HG02870 (cell line): ENCODE results near the gene RCN1.
"Not testable (repeated sequence)": the region's sequence is repeated elsewhere in the genome, so short reads cannot be mapped to it uniquely, and the experiment has no call there.

ENCODE experiments used
- ATAC-seq: cut with Tn5 transposase; IDR thresholded peaks from one replicate; pipeline ENCODE4 v1.9.1; 2021; ENCODE audit warnings: mild to moderate bottlenecking, moderate library complexity; ENCODE audit not compliant: unreplicated experiment

RCN1 gene

DNA sequence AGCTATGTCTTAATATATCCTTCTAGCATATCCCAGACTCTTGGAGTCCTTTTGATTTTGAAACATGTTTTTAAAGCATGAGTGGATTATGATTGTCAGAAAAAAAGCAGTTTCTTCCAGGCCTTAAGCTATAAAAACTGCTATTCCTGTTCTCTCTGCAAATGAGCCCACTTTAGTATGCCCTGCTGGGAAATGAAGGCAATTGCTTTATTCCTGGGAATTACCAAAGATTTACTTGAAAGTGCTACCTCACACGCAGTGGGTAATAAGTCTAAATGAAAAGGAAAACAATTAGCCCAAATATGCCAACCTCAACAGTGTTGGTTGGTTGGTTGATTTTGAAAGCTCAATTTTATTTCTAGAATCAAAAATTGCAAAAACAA is 17.2 kb upstream of the RCN1 start:
- no peak for ATAC-seq

DNA sequence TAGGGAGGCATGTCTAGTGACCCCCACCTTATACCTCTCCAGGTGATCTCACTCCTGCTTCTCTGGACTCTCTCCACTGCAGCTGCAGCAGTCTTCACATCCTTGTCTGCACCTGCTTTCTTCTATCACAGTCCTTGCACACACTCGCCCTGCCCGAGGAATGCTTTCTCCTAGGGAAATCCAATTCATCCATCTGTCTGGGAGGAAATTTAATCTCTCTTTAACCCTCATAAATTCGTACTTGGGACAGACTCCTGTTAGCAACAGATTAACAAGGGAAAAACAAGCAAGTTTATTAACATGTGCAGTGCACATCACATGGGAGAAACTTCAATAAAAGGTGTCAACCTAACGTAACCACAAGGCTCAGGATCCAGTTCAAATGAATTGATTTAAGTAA is 11.3 kb upstream of the RCN1 start:
- ATAC-seq, result no peak

- no peak for ATAC-seq
Measured at GRCh38 chr11:32080361-32080980, 10.4 kb upstream of the RCN1 start.

- peak; percentile 62 for ATAC-seq
Measured at GRCh38 chr11:32081129-32081641, 9.7 kb upstream of the RCN1 start.

DNA sequence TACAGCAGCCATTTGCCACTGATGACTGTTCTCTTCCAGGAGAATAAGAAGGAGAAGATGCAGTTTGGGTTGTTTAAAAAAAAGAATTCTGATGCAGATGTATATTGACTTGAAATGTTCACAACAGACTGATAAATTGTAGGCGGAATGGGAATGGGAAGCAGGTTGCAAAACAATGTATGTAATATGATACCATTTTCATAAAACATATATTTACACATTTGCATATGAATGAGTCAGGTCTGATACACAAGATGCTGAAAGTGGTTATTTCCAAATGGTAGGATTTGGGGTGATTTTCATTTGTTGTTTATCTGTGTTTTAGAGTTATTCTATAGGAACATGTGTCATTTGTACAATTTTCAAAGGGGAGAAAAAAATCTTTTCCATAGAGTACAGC is 9.0 kb upstream of the RCN1 start:
- ATAC-seq, result no peak

DNA sequence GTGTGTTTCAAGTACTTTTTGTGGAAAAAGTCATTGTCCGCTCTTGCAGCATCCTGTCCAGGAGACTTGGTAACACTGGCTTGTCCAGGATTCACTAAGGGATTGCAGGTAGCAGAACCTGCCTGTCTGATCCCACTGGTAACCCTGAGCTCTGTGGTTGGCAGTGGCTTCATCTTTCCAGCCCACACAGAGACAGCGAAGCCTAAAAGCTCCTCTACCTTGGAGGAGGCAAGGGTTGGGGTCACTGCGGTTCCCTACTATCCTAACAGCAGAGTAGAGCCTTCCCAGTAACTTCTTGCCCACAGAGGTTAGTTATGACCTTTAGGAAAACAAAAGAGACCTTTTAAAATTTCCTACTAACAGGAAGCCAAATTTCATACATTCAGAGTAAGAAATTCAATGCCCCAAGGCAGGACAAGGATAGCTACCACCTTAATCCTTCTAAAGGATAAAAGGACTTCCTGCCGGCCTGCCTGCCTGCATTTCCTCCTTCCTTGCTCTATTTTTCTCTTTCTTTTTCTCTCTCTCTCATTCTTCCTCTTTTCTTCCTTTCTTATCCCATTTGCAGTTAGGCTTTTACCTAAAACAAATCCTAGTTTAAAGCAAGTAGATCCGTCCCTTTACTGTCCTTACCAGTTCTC is 8.4 kb upstream of the RCN1 start:
- ATAC-seq, result no peak

DNA sequence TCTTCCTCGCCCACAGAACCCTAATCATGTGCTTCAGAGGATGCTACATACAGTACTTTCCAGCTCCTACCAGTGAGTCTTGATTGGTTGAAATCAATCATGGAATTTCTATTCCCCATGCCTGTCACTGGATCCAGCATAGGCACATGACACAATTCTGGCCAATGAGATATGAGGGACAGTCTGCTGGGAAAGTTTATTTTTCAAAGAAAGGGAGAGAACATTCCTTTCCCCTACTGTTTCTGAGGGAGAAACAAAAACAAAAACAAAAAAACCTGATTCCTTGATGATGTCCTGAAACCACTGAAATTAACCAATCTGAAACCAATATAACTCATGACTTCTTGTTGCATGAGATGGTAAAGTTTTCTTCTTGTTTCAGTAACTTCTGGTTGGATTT is 3.3 kb upstream of the RCN1 start:
- ATAC-seq, result peak; percentile 0

DNA sequence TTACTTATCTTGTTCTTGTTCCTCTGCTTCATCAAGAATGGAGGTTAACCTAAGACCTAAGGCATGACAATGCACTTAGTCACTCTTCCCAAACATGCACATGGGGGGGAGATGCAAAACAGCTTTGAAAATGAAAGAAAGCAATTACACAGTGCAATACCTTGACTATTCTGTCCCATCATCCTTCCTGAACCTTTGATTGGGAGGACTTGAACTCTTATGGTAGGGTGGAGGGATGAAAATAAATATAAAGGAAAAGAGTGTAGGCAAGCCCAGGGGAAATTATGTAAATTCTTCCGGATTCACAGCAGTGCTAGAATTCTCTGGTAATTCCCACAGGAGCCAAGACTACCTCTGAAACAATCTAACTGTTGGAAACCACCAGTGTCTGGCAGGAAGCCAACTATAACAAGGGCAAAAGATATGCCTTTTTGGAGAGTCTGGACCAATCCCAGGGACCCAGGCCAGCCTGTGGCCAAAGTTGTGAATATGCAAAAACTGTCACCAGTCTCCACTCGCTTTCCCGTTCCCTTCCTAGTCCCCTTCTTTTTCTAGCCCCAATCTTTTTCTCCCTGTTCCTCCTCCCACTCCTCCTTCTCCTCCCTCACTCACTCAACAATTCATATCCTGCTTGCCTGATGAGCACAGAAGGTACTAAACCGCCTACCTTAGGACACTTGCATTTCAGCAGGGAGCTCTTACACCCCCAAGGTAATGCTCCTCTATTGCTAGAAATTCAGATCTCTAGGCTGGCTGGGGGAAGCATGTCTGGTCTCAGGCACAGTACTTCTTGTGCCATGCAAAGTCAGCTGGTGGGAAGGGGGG is 2.5 kb upstream of the RCN1 start:
- ATAC-seq, result peak; percentile 28

GRCh38 chr11:32092581-32093170 is 1.8 kb downstream of the RCN1 start:
- no peak for ATAC-seq

DNA sequence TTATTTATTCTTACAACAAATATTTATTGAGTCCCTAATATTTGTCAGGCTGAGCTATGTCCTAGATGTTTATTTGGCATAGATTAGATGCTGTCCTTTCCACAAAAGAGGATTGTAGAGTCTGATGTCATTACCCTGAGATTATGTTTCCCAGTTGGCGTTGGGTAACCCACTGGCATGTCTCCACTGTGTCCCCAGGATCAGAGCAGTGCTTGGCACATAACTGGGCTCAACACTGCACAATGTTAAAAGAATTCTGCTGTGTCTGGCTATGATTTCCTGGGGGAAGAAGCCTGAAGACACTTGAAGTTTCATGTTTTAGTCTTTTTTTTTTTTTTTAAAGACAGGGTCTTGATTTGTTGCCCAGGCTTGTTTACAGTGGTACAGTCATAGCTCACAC is 4.0 kb downstream of the RCN1 start:
- no peak for ATAC-seq

- no peak for ATAC-seq
Measured at GRCh38 chr11:32098142-32098903, 7.4 kb downstream of the RCN1 start.

- no peak for ATAC-seq
Measured at GRCh38 chr11:32099516-32099915, 8.6 kb downstream of the RCN1 start.

GRCh38 chr11:32100495-32100894 is 9.6 kb downstream of the RCN1 start:
- ATAC-seq, result no peak

DNA sequence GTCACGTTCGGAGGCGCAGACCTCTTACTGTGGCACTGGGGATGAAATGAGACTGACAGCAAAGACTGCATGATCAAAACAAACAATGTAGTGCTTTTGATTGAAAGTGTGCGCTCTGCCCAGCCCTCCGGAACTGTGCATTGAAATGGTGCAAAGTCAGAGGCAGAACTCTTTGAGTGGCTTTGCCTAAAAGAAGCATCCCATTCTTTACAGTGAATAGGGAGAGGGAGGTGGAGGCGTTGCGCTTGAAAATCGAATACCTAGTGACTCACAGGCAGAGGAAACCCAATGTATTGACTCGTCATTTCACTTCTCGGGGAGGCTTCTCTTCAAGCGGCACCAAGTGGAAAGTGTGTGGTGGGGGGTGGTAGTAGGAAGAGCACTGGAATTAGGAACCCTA is 10.9 kb downstream of the RCN1 start:
- ATAC-seq, result no peak

DNA sequence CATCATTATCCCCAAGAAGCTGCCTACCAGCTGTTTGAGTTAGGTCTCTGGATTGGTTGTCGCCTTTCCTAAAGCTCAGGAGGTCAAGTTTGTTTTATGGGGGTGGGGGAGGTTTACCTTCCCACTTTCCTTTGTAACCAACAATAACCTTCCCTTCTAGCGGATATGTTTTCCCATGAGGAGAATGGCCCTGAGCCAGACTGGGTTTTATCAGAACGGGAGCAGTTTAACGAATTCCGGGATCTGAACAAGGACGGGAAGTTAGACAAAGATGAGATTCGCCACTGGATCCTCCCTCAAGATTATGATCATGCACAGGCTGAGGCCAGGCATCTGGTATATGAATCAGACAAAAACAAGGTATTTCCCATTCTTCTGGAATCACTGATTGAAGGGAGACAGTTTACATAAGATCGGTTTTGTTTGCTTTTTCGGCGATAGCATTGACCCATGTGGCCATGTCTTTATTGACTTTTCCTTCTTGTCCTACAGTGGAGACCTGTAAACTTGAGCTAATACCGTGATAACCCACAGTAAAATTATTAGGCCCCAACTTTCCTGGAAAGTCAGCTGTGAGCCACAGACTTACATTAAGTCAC is 12.3 kb downstream of the RCN1 start:
- not testable (repeated sequence) for ATAC-seq

DNA sequence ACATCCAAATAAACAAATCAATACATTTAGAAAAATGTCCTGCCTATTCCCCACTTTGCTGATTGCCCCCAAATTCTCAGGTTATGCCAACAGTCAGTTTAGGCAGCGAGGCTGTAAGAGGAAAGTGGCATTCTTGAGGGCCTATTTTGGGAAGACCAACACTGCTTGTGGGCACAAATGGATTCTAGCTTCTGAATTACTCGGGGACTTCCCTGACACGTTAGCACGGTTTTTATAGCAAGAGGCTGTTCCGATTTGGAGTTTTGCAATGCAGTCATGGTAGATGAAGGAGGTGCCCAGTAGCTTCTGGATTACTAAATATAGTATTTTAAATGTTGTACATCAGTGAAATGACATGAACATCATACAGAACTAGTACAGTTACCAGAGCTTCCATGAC is 13.1 kb downstream of the RCN1 start:
- ATAC-seq, result no peak

- ATAC-seq, result peak; percentile 77
Measured at GRCh38 chr11:32105871-32106560, 15.1 kb downstream of the RCN1 start.

- no peak for ATAC-seq
Measured at GRCh38 chr11:32107647-32108046, 16.8 kb downstream of the RCN1 start.

DNA sequence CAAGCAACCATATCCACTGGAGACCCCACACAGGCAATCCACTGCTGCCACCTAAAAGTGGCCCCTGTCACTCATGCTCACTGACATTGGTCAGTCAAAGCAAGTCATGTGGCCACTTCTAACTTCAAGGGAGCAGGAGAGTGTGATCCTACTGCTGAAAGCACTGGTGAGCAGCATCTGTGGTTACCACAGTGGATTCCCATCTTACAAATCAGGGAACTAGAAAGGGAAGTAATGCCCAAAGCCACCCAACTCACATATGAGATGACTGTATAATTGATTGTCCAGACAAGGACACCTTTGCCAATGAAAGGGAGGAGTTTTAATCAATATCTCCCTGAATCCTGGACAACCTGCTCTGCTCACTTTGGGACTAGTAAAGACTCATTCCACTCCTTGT is 17.7 kb downstream of the RCN1 start:
- no peak for ATAC-seq

GRCh38 chr11:32109138-32109537 is 18.3 kb downstream of the RCN1 start:
- no peak for ATAC-seq
